22Rv1 (cell line): ENCODE measurements around the gene SPRN.

Experiments
- ZFX ChIP-seq: fragments of 450-650 bp; IDR thresholded peaks from 2 replicates; pipeline ENCODE4 v1.6.1; 2017; ENCODE audit warnings: antibody characterized with exemption, borderline replicate concordance
- TF ChIP-seq, protein P1 (sequence below): fragments of 450-650 bp; IDR thresholded peaks from 2 replicates; pipeline ENCODE4 v1.5.1; 2017; ENCODE audit warnings: mild to moderate bottlenecking

DNA sequence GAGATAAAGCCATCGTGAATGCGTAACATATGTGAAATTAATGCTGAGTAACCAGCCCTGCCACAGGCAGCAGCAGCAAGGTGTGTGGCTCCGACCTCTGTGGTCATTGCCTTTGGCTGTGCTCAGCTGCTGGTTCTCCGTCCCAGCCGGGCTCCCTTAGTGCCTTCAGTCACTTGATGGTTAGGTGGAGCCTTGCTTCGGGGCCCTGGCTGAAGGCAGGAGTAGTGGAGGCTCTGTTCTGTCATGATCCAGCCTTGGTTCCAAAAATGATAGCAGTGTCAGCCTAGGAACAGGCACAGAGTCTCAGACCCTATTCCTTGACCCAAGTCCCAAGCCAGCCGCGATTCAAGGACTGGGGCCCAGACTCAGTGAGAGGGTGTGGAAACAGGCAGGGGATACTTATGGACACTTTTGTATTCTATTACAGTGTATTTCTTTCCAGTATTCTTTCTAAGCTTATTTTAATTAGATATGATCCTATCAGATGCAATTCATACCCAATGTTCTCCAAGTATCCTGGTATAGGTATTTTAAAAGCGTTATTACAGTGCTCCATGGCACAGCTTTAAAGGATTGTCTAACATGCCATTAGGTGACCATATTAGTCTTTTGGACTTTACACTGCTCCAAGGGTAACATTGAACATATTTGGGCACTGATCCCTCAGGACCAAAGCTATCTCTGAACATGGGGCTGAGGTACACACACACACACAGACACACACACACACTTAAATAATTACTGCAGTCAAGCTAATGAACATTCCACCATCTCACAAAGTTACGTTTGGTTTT is 38.3 kb upstream of the SPRN start:
- TF ChIP-seq, protein P1, sequence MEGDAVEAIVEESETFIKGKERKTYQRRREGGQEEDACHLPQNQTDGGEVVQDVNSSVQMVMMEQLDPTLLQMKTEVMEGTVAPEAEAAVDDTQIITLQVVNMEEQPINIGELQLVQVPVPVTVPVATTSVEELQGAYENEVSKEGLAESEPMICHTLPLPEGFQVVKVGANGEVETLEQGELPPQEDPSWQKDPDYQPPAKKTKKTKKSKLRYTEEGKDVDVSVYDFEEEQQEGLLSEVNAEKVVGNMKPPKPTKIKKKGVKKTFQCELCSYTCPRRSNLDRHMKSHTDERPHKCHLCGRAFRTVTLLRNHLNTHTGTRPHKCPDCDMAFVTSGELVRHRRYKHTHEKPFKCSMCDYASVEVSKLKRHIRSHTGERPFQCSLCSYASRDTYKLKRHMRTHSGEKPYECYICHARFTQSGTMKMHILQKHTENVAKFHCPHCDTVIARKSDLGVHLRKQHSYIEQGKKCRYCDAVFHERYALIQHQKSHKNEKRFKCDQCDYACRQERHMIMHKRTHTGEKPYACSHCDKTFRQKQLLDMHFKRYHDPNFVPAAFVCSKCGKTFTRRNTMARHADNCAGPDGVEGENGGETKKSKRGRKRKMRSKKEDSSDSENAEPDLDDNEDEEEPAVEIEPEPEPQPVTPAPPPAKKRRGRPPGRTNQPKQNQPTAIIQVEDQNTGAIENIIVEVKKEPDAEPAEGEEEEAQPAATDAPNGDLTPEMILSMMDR = no peak
- no peak for TF ChIP-seq ZFX
